GM10266 (cell line): Measurements from ENCODE around the gene ABCB4.
A peak's percentile ranks its signal among the peaks of the same experiment; 100 is the strongest.
"Not testable (repeated sequence)": the region's sequence is repeated elsewhere in the genome, so short reads cannot be mapped to it uniquely, and the experiment has no call there.

Experiments
- DNase-seq: peaks from one replicate; pipeline ENCODE4 v3.0.0; 2012; ENCODE audit errors: extremely low spot score
- CTCF ChIP-seq: IDR thresholded peaks from 2 replicates; pipeline ENCODE4 v1.5.1; 2012; ENCODE audit warnings: mild to moderate bottlenecking, low read depth; ENCODE audit not compliant: control insufficient read depth, insufficient read depth; ENCODE audit errors: missing control alignments

Gene ABCB4

GRCh38 chr7:87479951-87480350, 4.5 kb upstream of the ABCB4 start:
- no peak for DNase-seq
- no peak for TF ChIP-seq CTCF

DNA sequence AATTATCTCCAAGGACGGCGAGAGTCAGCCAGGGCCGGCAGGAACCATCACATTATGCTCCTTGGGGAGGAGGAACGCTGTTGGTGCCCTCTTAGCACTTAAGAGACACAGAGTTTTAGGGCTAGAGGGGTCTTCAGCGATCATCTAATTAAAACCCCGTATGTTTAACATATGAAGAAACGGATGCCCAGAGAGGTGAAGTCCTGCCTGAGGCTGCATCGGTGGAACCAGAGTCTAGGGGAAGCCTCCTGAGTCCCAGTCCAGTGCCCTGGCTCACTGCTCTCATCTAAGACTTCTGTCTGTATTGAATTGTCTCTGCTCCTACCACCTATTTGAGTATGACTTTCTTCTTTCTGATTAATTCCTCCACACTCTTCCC, 688 bp upstream of the ABCB4 start:
- TF ChIP-seq CTCF, result no peak
- peak; percentile 11 for DNase-seq

DNA sequence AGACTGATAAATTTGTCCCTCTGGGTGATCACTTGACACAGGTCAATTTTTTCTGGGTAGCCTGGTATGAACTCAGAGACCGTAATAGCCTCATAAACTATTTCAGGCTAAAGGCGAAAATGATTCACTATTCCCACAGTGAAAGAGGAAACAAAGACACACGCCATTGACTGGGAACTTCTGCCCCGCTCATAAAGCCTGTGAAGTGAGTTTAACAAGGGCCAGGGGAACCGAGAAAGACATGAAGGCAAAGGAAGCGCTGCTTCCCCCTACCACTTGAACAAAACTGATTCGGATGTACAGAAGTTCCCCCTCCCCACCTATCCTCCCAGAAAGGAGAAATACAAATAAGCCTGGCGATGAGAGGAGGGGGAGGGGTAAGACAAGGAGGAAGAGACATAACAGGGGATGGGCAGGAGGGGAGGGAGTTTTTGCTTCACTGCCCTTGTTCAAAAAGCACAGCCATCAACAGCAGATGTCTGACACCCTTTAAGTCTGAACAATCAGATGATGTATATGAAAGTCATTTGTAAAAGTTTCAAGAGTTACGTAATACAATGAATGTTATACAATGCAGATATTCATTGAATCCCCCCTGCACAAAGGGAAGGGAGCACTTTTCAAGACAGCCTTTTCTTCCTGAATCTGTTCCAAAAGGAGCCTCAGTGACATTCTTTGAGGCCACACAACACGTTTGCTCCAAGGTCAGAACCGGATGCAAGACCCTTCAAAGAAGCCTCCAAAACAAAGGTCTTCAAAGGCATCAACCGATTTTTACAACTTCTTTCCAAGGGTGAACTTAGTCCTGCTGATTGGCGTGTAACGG, 734 bp downstream of the ABCB4 start:
- TF ChIP-seq CTCF, result no peak
- peak; percentile 75 for DNase-seq

GRCh38 chr7:87473986-87474385, 1.5 kb downstream of the ABCB4 start:
- no peak for DNase-seq
- TF ChIP-seq CTCF, result no peak

- TF ChIP-seq CTCF, result no peak
- DNase-seq, result no peak
Measured at GRCh38 chr7:87473192-87473591, 2.3 kb downstream of the ABCB4 start.

GRCh38 chr7:87471473-87471872, 4.0 kb downstream of the ABCB4 start:
- TF ChIP-seq CTCF, result no peak
- no peak for DNase-seq

DNA sequence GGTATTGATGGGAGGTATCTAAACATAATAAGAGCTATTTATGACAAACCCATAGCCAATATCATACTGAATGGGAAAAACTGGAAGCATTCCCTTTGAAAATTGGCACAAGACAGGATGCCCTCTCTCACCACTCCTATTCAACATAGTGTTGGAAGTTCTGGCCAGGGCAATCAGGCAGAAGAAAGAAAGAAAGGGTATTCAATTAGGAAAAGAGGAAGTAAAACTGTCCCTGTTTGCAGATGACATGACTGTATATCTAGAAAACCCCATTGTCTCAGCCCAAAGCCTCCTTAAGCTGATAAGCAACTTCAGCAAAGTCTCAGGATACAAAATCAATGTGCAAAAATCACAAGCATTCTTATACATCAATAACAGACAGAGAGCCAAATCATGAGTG, 6.3 kb downstream of the ABCB4 start:
- DNase-seq, result not testable (repeated sequence)

- DNase-seq, result not testable (repeated sequence)
Measured at GRCh38 chr7:87465534-87465880, 10.0 kb downstream of the ABCB4 start.

DNA sequence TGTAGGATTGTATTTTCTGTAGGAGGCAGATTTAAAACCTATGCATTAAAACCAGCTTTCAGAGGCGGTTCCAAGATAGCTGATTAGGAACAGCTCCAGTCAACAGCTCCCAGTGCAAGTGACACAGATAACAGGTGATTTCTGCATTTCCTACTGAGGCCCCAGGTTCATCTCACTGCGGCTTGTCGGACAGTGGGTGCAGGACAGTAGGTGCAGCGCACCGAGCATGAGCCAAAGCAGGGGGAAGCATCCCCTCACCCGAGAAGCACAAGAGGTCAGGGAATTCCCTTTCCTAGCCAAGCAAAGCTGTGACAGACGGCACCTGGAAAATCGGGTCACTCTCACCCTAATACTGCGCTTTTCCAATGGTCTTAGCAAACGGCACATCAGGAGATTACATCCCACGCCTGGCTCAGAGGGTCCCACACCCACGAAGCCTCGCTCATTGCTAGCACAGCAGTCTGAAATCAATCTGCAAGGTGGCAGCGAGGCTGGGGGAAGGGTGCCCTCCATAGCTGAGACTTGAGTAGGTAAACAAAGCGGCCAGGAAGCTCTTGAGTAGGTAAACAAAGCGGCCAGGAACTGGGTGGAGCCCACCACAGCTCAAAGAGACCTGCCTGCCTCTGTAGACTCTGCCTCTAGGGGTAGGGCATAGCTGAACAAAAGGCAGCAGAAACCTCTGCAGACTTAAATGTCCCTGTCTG, 10.5 kb downstream of the ABCB4 start:
- not testable (repeated sequence) for DNase-seq
